Activated CD8-positive, alpha-beta memory T cell treated with anti-CD3 and anti-CD28 coated beads for 48 hours (primary cell): ENCODE results near the gene PPP1R9B.

ENCODE experiments used
- DNase-seq, 3 experiments: peaks; one replicate each; pipeline ENCODE4 v3.0.0-alpha.2; 2020; ENCODE audit warnings: low read depth in 2 of 3, low spot score in 2 of 3

The PPP1R9B gene

DNA sequence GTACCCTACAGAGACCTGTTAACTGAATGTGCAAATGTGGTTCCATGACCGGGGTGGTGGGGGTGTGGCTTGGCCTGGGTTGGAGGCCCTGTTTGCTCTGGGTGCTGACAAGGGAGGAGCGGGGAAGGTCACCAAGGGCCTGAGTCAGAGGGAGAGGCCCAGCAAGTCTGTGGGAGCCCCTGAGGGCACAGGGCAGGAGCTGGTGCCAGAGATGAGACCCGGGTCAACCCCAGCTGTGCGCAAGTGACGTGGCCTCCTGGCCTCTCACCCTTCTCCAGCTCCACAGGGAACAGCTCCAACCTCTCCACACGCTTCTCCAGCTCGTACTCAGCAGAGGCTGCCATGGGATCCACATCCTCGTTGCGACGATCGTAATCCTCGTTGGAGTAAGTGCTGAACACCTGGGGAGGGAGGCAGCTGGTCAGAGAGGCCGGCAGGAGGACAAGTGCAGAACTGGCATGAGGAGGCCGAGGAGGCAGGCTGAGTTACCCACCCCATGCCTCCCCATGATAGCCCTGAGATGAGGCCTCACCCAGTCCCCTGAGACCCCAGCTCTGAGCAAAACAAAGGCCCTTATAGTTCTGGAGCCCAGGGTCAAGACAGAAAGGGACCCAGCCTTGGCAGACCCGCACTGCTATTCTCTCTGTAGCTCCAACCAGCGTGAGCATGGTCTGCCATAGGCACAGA lies 5.5 kb downstream of the PPP1R9B start:
- DNase-seq, result no peak

DNA sequence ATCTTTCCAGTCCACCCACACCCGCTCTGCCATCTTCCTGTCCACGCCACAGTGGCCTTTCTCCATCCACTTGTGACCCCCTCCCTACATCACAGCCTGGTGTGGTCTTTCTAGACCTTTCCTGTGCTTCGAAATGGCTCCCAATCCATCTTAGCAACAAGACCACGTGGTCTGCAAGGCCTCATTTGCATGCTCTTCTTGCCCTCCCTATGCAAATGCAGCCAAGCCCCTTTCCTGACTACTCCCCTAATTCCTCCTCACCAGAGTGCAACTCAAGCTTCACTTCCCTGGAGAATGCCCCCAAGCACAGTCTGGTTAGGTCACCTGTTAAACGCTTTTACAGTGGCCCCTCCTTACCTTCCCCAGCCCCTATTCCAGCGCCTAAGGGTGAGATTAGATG lies 6.1 kb downstream of the PPP1R9B start:
- DNase-seq, result no peak

DNA sequence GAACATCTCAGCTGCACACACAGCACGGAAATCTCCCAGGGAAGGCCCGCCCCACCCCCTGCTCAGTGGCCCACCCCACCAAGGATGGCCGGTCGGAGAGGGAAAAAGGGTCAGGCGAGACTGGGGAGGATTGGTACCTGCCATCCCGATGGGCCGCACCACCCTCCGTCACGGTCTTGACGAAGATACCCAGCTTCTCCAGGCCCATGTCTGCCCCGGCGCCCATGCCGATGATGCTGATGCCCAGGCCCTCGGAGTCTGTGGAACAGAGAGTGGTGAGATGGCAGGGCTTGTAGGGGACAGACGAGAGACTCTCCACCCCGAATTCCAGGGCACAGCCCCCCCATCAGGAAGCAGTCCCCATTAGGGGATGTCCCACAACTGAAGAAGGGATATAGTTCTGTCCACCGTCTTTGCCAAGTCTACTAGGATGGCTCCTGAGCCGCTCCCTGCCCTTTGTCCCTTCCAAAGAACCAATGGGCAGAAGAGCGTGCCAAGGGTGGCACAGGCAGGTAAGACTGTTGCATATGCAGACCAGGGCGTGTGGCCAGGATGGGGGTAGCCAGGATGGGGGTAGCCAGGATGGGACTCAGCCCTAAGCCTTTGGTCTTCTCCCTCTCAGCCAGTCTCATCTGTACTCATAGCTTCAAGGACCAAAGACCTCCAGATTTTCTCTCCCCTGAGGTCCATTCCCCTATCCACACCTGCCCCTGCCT lies 6.9 kb downstream of the PPP1R9B start:
- DNase-seq, result no peak

DNA sequence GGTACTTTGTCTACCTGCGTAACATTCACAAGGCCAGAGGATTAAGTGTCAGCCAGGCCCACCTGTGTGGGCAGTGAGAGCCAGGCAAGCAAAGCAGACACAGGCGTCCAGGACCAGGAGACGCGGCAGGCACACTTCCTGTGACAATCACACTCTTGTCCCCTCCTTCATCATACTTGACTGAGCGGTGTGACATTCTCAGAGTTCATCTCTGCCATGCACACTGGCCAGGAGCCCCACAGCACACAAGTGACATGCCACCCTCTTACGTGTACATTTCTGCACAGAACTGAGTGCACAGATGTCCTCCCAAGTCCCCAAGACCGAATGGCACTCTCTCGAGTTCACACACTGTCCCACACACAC lies 8.7 kb downstream of the PPP1R9B start:
- no peak for DNase-seq

DNA sequence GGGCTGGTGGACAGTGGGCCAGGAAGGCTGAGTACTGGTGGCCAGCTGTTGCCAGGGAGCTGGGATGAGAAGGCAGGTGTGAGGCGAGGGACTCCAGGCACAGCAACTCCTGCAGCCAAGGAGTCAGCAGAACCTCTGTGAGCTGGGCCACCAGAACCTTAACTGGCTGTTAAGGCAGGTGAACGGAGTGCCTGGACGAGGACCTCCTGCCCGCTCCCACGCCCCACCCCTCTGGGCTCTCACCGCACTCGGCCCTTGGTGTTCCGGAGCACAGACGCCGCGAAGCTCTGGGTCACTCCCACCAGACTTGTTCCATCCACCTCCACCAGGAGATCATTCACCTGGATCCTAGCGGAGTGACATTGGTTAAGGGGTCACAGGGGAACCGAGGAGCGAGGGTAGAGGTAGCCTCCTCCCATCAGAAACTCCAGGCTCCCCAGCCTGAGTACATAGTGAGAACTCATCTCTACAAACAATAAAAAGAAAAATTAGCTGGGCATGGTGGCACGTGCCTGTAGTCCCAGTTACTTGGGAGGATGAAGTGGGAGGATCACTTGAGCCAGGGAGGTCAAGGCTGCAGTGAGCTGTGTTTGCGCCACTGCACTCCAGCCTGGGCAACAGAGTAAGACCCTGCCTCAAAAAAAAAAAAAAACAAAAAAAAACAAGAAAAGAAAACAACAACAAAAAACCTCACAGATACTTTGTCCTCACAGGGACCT lies 9.3 kb downstream of the PPP1R9B start:
- no peak for DNase-seq

DNA sequence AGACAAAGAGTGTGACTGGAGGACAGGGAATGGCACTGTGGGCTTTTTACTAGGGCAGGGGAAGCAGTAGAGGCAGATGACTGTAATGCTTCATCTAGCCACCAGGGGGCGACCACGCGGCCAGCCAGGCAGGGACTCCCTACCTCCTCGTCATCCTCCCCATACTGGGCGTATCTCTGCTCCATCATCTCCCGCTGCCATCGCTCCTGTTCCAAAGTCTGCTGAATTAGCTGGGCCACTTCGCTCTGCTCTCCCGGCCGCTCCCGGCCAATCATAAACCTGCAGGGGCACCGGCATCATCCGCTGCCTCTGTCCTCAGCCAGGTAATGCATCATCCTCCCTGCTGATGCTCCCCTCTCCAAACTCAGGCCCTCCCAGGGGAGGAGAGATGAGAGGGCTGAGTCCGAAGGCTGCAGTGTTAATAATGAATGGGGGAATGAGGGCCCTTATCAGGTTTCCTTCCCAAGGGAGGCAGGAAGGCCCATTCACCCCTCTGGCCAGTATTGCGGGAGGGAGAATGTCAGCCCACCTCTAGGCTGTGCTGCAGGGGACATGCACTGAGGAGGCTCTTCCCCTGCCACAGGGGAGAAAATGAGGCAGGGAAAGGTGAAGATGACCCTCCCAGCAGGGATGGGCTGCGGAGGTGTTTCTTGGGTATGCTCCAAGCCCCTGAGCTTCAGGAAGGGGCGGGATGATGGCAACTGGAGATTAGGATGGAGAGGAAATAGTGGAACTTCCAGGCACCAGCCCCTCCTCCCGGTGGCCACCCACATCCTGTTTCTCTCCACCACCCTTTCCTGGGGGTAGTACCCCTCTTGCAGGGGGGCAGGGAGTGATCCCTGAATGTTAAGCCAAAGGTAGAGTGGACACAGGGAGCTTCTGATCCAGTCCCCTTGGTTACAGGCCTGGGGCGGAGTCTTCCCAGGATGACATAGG lies 10.3 kb downstream of the PPP1R9B start:
- peak in 2 of 3 experiments; percentile 67 to 71 for DNase-seq

DNA sequence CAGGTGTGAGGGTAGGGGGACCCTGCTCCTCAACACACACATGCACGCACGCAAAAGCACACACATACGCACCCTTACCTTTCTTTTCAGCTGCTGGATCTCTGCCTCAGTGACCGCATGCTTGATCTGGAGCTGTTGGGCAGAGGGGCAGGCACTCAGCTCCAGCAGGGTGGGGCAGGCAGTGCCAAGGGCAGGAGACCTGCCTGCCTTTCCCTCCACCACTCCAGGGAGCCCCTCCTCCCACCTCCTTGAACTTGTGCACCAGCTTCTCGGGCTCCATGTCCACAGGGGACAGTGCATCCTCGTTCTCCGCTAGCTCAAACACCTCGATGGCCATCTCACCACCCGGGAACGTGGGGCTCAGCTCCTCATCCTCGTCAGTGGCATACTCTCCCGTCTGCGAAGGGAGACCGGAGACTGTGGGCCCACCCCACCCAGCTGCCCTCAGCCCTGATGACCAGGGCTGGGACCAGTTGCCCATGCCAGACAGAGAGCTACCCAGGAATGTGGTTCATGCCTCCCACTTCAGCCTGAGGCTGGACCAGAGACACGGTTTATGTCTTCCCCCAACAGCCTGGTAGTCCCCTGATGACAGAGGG lies 11.2 kb downstream of the PPP1R9B start:
- DNase-seq, result no peak

DNA sequence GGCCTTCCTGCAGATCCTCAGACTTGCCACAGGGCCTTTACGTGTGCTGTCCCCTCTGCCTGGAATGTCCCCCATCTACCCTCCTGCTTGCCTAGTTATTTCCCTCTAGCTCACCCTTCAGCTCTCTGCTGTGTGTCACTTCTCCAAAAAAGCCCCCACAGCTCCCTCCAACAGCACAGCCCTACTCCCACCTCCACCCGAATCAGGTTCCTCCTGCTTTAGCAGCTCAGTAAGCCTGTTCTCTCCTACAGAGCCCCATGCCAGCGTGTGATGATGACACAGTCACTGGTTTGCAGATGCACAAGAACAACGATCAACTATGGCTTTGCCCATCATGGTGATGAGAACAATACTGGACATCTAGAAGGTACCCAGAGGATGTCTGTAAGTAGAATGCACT lies 13.4 kb downstream of the PPP1R9B start:
- no peak for DNase-seq

DNA sequence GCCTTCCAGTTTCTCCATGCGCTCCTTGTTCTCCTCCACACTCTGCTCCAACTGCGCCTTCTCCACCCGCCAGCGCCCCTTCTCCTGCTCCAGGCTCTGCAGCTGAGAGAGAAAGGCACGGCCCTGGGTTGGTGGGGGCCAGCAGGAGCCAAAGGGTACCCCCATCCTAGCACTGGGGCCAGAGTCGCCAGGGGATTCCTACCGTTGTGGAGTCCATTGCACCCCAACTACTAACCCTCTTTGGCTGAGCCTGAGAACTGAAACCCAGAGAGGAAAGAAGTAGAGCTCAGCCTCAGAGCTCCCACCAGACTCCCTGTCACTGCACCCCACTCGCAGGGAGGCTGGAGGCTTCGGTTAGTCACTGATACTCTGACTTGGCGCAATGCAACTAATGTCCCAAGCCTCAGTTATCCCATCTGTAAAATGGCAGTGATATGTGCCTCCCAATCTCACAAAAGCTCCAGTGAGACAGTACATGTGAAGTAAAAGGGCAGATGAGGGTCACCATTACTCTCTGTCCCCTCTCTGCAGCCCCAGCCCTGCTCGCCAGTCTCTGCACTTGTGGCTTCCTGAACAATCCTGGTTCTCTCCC lies 14.3 kb downstream of the PPP1R9B start:
- no peak for DNase-seq

DNA sequence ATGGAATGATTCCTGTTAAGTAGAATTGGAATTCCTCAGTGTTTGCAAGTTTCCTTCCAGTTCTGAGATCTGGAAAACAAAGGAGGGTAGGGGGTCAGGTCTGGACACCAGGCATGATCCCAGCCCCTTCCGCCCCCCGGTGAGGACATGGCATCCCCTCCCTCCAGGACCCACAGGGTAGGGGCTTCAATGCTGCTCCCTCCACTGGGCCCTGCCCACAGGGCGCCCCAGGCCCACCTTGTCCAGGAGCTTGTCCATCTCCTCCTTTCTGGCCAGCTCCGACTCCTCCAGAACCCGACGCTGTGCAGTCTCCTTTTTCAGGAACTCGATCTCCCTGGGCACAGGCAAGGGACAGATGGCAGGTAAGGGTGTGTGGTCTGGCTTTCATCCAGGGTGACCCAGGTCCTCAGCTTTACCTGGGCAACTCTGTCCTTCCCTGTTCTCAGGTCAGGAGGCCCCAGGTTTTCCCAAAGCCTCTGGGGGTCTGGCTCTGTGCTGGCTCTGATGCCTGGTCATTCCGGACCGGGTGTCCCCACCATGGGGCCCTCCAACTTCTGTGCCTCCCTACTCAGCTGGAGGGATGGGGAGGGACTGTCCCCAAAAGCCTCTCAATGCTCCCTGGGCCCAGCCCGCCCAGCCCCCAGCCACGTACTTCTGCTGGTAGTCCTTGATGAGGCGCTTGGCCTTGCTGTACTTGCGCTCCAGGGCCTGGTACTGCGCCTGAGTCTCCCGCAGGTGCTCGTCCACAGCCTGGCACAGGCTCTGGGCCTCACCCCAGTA lies 15.0 kb downstream of the PPP1R9B start:
- DNase-seq, result no peak

DNA sequence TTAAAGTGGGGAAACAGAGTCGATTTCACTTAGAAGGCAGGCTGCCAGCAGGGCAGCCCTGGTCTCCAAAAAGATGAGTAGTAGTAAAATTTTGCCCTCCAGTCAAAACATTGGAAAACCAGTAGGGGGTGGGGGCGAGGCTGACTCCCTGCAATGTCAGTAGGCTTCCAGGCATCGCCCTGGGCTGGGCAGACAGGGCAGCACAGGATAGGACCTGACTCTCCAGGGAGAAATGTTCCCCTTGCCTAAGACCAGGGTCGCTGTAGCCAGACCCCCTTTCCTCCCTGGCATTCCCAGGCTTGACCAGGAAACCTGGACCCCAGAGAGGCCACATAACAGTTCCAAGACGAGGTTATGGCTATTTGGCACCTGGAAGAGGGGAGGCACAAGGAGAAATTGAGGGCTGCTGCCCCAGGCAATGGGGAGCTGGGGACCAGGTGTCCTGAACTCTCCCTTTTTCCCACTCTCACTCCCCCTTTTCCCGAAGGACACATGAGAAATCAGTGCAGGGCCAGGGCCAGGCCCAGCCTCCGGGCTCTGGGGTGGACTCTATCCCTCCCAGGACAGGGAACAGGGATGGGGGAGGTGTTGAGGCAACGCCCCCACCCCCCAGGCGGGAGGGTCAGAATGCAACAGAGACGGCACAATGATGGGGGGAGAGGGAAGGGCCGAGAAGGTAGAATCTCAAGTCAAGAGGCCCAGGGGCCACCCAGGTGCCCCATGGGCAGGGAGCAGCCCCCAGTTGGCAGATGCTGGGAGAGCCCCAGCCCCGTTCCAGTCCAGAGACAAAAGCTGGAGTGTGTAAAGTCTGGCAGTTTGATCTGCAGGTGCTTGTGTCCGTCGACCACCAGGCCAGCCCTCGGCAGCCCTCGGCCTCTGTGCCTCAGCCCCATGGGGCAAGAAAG lies 16.0 kb downstream of the PPP1R9B start:
- DNase-seq, result no peak

DNA sequence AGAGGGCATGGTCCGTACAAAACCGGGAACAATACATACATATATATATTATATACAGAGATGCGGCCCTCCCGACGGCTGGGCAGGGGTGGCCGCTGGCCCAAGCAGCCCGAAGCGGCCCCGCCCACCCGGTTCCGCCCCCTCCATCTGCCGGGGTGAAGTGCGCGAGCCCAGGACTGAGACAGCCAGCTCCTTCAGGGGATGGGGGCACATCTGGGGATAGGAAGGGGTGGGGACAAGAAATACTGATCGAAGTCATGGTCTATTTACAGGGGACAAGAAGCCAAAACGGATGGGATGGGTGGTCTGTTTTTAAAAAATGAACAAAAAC lies 16.7 kb downstream of the PPP1R9B start:
- no peak for DNase-seq

DNA sequence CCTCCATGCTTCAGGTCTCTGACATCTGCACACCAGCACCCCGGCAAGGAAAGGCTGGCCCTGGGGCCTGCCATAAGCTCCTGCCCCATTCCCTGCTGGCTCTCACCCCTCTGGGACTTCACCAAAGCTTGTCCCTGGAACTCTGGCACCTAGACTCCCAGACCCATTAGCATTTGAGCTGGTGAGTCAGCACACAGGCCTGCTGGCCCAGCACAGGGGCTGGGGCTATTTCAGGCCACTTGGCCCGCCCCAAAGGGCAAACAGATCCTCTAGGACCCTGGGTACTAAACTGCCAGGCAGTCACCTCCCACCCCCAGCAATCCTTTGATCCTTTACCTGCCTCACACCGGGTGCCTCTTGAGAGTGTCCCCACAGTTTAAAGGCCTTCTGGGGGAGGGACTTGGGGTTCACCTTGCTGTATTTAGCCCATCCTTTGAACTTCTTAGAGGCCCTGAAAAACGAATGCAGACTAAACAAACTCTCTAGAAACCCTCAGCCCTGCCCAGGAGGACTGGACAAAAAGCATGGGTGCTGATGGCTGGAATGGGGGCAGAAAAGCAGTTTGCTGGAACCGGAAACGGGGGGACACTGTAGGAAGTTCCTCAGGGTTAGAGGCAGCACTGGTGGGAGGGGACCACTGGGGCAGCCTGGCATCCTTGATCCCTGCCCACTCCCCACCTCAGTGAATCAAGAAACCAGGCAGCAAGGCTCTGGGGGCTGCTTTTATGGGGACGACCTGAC lies 17.3 kb downstream of the PPP1R9B start:
- DNase-seq, result no peak

DNA sequence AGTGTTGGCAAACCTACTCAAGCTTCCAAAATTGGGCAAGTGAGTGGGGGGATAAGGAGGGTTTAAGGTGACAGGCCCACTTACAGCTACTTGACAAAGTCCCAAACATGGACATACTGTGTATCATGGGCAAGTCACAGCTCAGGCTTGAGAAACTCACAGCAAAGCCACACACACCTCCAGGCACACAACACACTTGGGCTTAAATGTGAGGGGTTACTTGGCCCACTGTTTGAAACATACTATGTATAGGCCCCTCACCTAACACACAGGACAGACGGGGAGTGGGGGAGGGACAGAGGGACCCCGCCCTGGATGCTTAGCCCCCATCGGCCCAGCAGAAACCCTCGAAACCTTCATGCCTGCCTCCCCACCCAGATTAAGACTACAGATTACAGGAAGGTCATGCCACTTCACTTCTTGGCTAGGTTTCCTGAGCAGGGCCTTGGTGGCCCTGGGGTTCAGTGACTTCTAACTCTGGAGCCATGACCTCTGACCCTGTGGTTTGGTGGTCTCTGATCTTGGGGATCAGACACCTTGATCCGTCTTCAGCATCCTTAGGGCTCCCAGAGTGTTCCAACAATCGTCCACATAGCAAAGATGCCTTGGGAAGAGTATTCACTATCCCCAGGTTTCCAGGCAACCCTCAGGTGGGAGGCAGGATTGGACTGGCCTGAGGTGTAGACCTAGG lies 18.2 kb downstream of the PPP1R9B start:
- DNase-seq, result no peak

DNA sequence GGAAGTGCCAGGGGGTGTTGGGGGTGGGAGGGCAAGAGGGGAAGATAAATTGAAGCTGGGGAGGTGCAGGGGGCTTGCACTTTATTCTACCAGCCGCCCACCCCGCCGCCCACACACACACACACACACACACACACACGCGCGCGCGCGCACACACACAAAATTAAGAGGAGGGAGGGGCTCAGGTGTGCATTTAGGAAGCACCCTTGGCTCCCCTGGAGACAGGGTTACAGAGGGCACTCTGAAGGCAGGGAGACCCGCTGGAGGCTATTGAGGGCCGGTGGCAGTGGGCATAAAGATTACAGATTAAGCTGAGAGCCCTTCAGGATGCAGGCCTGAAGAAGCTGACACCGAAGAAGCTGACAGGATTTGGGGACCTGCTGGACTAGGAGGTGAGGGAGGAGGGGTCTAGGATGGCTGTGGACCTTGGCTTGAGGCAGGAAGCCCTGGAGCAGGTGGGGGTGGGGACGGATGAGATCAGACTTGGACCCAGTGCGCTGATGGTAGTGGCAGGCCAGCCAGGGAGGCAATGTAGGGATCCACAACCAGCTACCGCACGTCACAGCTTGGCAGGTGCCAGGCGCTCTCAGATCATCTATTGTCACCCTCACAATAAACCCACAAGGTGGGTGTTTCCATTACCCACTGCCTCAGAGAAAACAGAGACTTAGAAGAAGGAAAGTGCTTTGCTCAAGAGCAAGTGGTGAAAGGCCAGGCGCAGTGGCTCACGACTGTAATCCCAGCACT lies 19.7 kb downstream of the PPP1R9B start:
- DNase-seq, result no peak

DNA sequence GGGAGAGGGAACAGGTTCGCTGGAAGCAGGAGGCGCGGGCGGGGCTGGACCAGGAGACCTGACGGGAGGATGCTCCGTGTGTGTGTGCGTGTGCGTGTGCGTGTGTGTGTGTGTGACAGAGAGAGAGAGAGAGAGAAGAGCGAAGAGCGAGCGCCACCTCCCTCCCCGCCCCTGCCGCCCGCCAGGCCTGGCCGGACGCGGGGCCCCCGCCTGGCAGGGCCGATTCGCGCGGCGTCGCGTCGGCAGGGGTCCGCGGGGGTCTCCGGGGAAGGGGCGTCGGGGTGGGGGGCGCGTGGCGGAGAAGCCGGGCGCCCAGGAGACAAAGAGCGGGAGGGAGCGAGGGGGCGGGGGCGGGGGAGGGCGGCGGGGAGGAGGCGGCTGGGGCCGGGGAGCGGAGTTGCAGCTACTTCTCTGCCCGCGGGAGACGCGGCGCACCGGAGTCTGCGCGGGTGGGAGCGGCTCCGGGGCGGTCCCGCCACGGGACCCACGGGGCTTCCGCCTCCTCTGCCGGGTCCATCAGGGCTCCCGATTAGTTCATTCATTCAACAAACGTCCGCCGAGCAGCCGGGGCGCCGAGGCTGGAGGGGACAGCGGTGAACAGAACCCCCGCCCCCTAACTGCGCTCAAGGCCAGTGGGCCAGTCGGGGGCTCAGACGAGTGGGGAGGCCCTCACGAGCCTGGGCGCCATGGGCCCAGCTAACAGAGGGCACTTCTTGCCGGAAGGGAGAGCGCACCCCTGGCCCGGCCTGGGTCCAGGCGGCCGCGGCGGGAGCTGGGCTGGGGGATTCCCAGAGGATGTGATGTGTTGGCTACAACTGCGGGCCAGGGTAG lies 20.5 kb downstream of the PPP1R9B start, which contains the start of gene SAMD14:
Gene SAMD14, minus strand, starts transcription at position 433 of the 831 bp plus-strand sequence. CDS start 5,201 bp downstream, outside the sequence.
- DNase-seq, result no peak
